Thyroid gland (tissue), 4 donors: Measurements from ENCODE around the gene GSG1L.

ENCODE experiments used
- CTCF ChIP-seq, 6 experiments: fragments of 200-600 bp in 3 of 6; fragments of 450-650 bp in 3 of 6; sonication (generic) in 3 of 6; IDR thresholded peaks; one replicate each; pipeline ENCODE4 v1.5.1; 2016 to 2019; ENCODE audit warnings: antibody characterized with exemption in 6 of 6, mild to moderate bottlenecking in 2 of 6, inconsistent platforms in 1 of 6, moderate library complexity in 1 of 6
- POLR2A ChIP-seq, 2 donors: fragments of 450-650 bp; IDR thresholded peaks; one replicate each; pipeline ENCODE4 v1.6.1; 2017; ENCODE audit warnings: antibody characterized with exemption in 2 of 2, mild to moderate bottlenecking in 2 of 2, moderate library complexity in 1 of 2

GRCh38 chr16:28110479-28110878 is 47.0 kb upstream of the GSG1L start:
- TF ChIP-seq CTCF (IDR thresholded peaks at IDR 0.05) = no peak
- no peak for TF ChIP-seq POLR2A (IDR thresholded peaks at IDR 0.05)
